ENCODE measurements around the gene FOXP2. TPM values are rescaled to one million over a fixed set of nuclear protein-coding genes. Genes with fewer than 3 reads are reported as not detected.

The FOXP2 gene
- total RNA-seq, 1 experiment from 2014 or later: 0.17 TPM

DNA sequence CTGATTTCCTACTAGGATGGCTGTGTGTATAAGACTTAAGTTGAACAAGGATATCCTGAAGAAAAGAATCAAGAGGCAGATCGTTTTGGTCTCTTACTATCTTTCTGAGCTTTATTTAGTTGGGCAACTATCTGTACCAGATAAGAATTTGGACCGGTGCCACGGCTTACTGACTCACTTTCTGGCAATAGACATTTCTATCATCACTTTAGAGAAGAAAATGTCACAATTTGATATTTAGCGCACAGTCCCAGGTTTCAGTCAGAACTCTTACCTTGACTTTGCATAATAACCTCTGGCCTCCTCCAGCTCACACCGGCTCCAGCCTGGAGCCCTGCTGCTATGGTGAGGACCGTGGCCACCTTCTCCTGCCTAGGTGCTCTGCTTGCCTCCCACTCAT lies 289.1 kb downstream of the FOXP2 start:
- POLR2A ChIA-PET: no interaction called here

GRCh38 chr7:114708646-114709045 lies 294.0 kb downstream of the FOXP2 start:
- TF ChIP-seq E2F5 (CRISPR knock-in tag; IDR thresholded peaks at IDR 0.05) (no peak), TCF7 (CRISPR knock-in tag; IDR thresholded peaks at IDR 0.05; ENCODE audit: low read depth) (no peak), RORB (CRISPR knock-in tag; IDR thresholded peaks at IDR 0.05) (no peak), TP53 (CRISPR knock-in tag; IDR thresholded peaks at IDR 0.05) (no peak), CREB1 (CRISPR knock-in tag; IDR thresholded peaks at IDR 0.05) (no peak), ATF2 (CRISPR knock-in tag; IDR thresholded peaks at IDR 0.05; ENCODE audit: borderline replicate concordance, low read depth) (no peak), ELF4 (CRISPR knock-in tag; IDR thresholded peaks at IDR 0.05; ENCODE audit: low read depth) (no peak), ZBTB21 (CRISPR knock-in tag; IDR thresholded peaks at IDR 0.05; ENCODE audit: borderline replicate concordance) (no peak), ZNF219 (CRISPR knock-in tag; IDR thresholded peaks at IDR 0.05; ENCODE audit: borderline replicate concordance) (no peak), CREM (CRISPR knock-in tag; IDR thresholded peaks at IDR 0.05) (no peak), E2F1 (CRISPR knock-in tag; IDR thresholded peaks at IDR 0.05) (no peak), FOXJ3 (CRISPR knock-in tag; IDR thresholded peaks at IDR 0.05; ENCODE audit: borderline replicate concordance) (no peak)
- TF ChIP-seq, protein P1, sequence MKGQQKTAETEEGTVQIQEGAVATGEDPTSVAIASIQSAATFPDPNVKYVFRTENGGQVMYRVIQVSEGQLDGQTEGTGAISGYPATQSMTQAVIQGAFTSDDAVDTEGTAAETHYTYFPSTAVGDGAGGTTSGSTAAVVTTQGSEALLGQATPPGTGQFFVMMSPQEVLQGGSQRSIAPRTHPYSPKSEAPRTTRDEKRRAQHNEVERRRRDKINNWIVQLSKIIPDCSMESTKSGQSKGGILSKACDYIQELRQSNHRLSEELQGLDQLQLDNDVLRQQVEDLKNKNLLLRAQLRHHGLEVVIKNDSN (CRISPR knock-in tag; IDR thresholded peaks at IDR 0.05): no peak
- TF ChIP-seq, protein P2, sequence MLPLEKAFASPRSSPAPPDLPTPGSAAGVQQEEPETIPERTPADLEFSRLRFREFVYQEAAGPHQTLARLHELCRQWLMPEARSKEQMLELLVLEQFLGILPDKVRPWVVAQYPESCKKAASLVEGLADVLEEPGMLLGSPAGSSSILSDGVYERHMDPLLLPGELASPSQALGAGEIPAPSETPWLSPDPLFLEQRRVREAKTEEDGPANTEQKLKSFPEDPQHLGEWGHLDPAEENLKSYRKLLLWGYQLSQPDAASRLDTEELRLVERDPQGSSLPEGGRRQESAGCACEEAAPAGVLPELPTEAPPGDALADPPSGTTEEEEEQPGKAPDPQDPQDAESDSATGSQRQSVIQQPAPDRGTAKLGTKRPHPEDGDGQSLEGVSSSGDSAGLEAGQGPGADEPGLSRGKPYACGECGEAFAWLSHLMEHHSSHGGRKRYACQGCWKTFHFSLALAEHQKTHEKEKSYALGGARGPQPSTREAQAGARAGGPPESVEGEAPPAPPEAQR (CRISPR knock-in tag; IDR thresholded peaks at IDR 0.05): no peak
- Mint-ChIP-seq H3K9me3 (no peaks in the 10 kb centered on the region), H3K4me1 (peaks cover 37% of the 10 kb centered on the region), H3K27me3 (ENCODE audit: low read depth) (no peaks in the 10 kb centered on the region), H3K4me3 (no peak overlapping the region), H3K27ac (peak overlapping the region; percentile 70; the same call in 1 of the 2 replicates), H3K36me3 (no peaks in the 10 kb centered on the region)
- ChIA-PET POLR2A (no interaction called here), CTCF (no interaction called here)
- DNase-seq (ENCODE audit: low spot score) (peak; percentile 28), ATAC-seq (peak; percentile 71)

More for the DNA sequence above, 289.1 kb downstream of the FOXP2 start:
- Mint-ChIP-seq H3K9me3 (no peaks in the 10 kb centered on the region; the same call in 1 of the 2 replicates), H3K4me3 (no peak overlapping the region), H3K36me3 (no peaks in the 10 kb centered on the region), H3K4me1 (peaks cover 4% of the 10 kb centered on the region), H3K27me3 (ENCODE audit: low read depth) (no peaks in the 10 kb centered on the region; the same call in 1 of the 2 replicates), H3K27ac (no peak overlapping the region)
- CTCF ChIA-PET: no interaction called here
- ATAC-seq: no peak
- DNase-seq (ENCODE audit: low spot score): no peak
- TF ChIP-seq KAT7 (CRISPR knock-in tag; IDR thresholded peaks at IDR 0.05; ENCODE audit: borderline replicate concordance): no peak

GRCh38 chr7:114710499-114710898 lies 295.9 kb downstream of the FOXP2 start:
- no peak for TF ChIP-seq EMX1 (CRISPR knock-in tag; IDR thresholded peaks at IDR 0.05)
- no peak for TF ChIP-seq TEAD4 (CRISPR knock-in tag; IDR thresholded peaks at IDR 0.05)
- TF ChIP-seq CREB1 (CRISPR knock-in tag; IDR thresholded peaks at IDR 0.05): no peak
- TF ChIP-seq ZNF138 (CRISPR knock-in tag; conservative IDR thresholded peaks at IDR 0.05): no peak
- TF ChIP-seq GABPB1 (CRISPR knock-in tag; IDR thresholded peaks at IDR 0.05): no peak
- no peak for TF ChIP-seq ATF1 (CRISPR knock-in tag; IDR thresholded peaks at IDR 0.05)
- no peak for TF ChIP-seq AR (CRISPR knock-in tag; IDR thresholded peaks at IDR 0.05)
- no peak for TF ChIP-seq NR2C2 (CRISPR knock-in tag; IDR thresholded peaks at IDR 0.05)
- TF ChIP-seq ZNF232 (CRISPR knock-in tag; IDR thresholded peaks at IDR 0.05): no peak
- TF ChIP-seq, protein P3, sequence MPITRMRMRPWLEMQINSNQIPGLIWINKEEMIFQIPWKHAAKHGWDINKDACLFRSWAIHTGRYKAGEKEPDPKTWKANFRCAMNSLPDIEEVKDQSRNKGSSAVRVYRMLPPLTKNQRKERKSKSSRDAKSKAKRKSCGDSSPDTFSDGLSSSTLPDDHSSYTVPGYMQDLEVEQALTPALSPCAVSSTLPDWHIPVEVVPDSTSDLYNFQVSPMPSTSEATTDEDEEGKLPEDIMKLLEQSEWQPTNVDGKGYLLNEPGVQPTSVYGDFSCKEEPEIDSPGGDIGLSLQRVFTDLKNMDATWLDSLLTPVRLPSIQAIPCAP (CRISPR knock-in tag; IDR thresholded peaks at IDR 0.05): no peak
- H3K4me1 Mint-ChIP-seq: peaks cover 37% of the 10 kb centered on the region
- DNase-seq (ENCODE audit: low spot score) (no peak), ATAC-seq (no peak)
- ChIA-PET POLR2A (no interaction called here), CTCF (interaction anchor here (0.7 to 2.1 kb wide), 3 partner anchors 10 to 115 kb away, joined by 3 to 6 read pairs (median 4); no protein-coding TSS in a partner anchor)
- no peak overlapping the region for H3K27ac Mint-ChIP-seq
- no peaks in the 10 kb centered on the region for H3K27me3 Mint-ChIP-seq (ENCODE audit: low read depth)
- H3K4me3 Mint-ChIP-seq: no peak overlapping the region
- no peaks in the 10 kb centered on the region for H3K9me3 Mint-ChIP-seq
- H3K36me3 Mint-ChIP-seq: no peaks in the 10 kb centered on the region

All from WTC11 (cell line).